ENCODE measurements around the gene ASRGL1. TPM values are rescaled to one million over a fixed set of nuclear protein-coding genes. Genes with fewer than 3 reads are reported as not detected.
"Not testable (repeated sequence)": the region's sequence is repeated elsewhere in the genome, so short reads cannot be mapped to it uniquely, and the experiment has no call there.

ASRGL1 gene
- 1 to 10 TPM; 7.7 to 8.2 TPM for total RNA-seq

DNA sequence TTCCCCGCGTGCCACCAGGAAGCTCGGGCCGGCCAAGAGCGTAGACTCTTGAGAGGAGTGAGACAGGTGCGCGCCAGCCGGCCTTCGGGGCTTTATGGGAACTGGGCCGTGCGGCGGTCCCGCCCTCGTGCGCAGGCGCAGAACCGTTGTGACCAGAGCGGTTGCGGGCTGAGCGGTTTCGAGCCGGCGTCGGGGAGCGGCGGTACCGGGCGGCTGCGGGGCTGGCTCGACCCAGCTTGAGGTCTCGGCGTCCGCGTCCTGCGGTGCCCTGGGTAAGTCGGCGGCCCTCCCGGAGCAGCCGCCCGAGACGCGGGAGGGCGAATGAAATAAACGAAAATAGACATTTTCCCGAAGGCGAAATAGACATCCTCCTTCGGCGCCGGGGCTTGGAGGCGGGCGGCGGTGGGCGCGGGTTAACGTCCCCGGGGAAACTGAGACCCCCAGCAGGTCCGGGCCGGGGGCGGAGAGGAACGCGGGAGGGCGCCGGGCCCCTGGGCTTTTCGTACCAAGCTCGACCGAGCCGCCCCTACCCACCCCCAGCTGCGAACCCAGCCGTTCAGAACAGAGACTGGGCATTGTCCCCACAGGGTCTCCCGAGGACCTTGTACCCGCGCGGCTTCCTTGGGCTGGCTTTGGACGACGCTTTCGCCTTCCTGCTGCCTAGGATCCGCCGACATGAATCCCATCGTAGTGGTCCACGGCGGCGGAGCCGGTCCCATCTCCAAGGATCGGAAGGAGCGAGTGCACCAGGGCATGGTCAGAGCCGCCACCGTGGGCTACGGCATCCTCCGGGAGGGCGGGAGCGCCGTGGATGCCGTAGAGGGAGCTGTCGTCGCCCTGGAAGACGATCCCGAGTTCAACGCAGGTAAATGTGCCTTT is at the start of gene ASRGL1:
Gene ASRGL1, plus strand, starts transcription at position 146 of the 879 bp plus-strand sequence. Its CDS starts 530 bp downstream, at position 676.
- Mint-ChIP-seq H3K27me3 (peaks cover 8% of the 10 kb centered on the region), H3K9me3 (no peaks in the 10 kb centered on the region), H3K4me1 (ENCODE audit: low read depth) (peaks cover 8% of the 10 kb centered on the region), H3K36me3 (no peaks in the 10 kb centered on the region), H3K4me3 (peak within 1 kb of the TSS; percentile 82), H3K27ac (no peak within 1 kb of the TSS)
- POLR2A ChIA-PET: interaction anchor here (1.2 kb wide), 1 partner anchor 12 kb away, joined by 3 read pairs; no protein-coding TSS in a partner anchor
- peak; percentile 81 for DNase-seq
- CTCF ChIA-PET: interaction anchor here (0.6 to 3.9 kb wide), 14 partner anchors 10 to 544 kb away, joined by 3 to 42 read pairs (median 4); partner anchors contain the start of gene EEF1G
- intact Hi-C loops (cut with micrococcal nuclease): no loop called here

- Mint-ChIP-seq H3K27ac (no peak overlapping the region), H3K9me3 (no peaks in the 10 kb centered on the region), H3K27me3 (peaks cover 8% of the 10 kb centered on the region), H3K4me1 (ENCODE audit: low read depth) (no peaks in the 10 kb centered on the region), H3K4me3 (no peak overlapping the region), H3K36me3 (no peaks in the 10 kb centered on the region)
- POLR2A ChIA-PET: interaction anchor here (0.6 kb wide), 1 partner anchor 56 kb away, joined by 3 read pairs; no protein-coding TSS in a partner anchor
- peak; percentile 51 for DNase-seq
- intact Hi-C loops (cut with micrococcal nuclease): no loop called here
- CTCF ChIA-PET: no interaction called here
Observed at GRCh38 chr11:62295504-62295903, 41.7 kb upstream of the ASRGL1 start.

DNA sequence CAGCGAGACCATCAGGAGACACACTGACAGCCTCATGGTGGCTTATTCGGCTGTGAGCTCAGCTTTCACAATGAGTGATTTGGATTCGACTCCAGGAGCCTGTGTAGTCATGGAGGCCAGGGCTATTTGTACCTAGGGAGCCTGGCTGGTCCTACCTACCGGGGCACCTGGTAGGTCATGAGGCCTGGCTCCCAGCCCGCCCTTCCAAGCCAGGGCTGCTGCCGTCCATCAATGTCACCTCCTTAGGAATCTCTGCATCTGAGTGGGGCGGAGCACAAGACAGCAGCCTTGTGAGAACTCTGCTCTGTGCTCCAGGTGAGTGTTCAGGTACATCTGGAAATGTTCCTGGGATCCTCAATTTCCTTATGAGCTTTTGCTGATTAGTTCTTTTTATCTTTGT is 38.3 kb upstream of the ASRGL1 start, which contains the start of gene SCGB1D4:
Gene SCGB1D4, minus strand, starts transcription at position 101 of the 400 bp plus-strand sequence. Its CDS starts 65 bp downstream, at position 36.
- Mint-ChIP-seq H3K9me3 (no peaks in the 10 kb centered on the region), H3K27me3 (peaks cover 22% of the 10 kb centered on the region), H3K36me3 (no peaks in the 10 kb centered on the region), H3K27ac (no peak within 1 kb of the TSS), H3K4me1 (ENCODE audit: low read depth) (no peaks in the 10 kb centered on the region), H3K4me3 (no peak within 1 kb of the TSS)
- ChIA-PET CTCF (no interaction called here), POLR2A (no interaction called here)
- DNase-seq: no peak
- intact Hi-C loops (cut with micrococcal nuclease): no loop called here

- Mint-ChIP-seq H3K4me3 (no peak overlapping the region), H3K36me3 (no peaks in the 10 kb centered on the region), H3K9me3 (peaks cover 3% of the 10 kb centered on the region), H3K27ac (no peak overlapping the region), H3K4me1 (ENCODE audit: low read depth) (peaks cover 2% of the 10 kb centered on the region), H3K27me3 (peaks cover 22% of the 10 kb centered on the region)
- DNase-seq: no peak
- CTCF ChIA-PET: interaction anchor here (0.6 to 0.9 kb wide), 2 partner anchors 16 to 73 kb away, joined by 3 to 4 read pairs; no protein-coding TSS in a partner anchor
- intact Hi-C loops (cut with micrococcal nuclease): no loop called here
- POLR2A ChIA-PET: interaction anchor here (1.0 kb wide), 1 partner anchor 40 kb away, joined by 3 read pairs; no protein-coding TSS in a partner anchor
Observed at GRCh38 chr11:62306227-62306626, 31.0 kb upstream of the ASRGL1 start.

- intact Hi-C loops (cut with micrococcal nuclease): no loop called here
- Mint-ChIP-seq H3K36me3 (no peaks in the 10 kb centered on the region), H3K9me3 (peaks cover 3% of the 10 kb centered on the region), H3K4me1 (ENCODE audit: low read depth) (peaks cover 13% of the 10 kb centered on the region), H3K4me3 (no peak overlapping the region), H3K27ac (no peak overlapping the region), H3K27me3 (peaks cover 17% of the 10 kb centered on the region)
- POLR2A ChIA-PET: no interaction called here
- CTCF ChIA-PET: no interaction called here
- no peak for DNase-seq
Observed at GRCh38 chr11:62307950-62308349, 29.3 kb upstream of the ASRGL1 start.

DNA sequence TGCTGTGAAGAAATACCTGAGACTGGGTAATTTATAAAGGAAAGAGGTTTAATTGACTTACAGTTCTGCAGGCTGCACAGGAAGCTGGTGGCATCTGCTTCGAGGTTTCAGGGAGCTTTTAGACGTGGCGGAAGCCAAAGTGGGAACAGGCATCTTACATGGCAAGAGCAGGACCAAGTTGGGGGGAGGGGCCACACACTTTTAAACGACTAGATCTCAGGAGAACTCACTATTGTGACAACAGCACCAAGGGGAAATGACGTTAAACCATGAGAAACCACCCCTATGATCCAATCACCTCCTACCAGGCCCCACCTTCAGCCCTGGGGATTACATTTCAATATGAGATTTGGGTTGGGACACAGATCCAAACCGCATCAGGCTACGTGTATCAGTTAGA is 27.3 kb upstream of the ASRGL1 start:
- intact Hi-C loops (cut with micrococcal nuclease): no loop called here
- no peak overlapping the region for H3K27ac Mint-ChIP-seq
- peaks cover 13% of the 10 kb centered on the region for H3K4me1 Mint-ChIP-seq (ENCODE audit: low read depth)
- H3K36me3 Mint-ChIP-seq: no peaks in the 10 kb centered on the region
- H3K27me3 Mint-ChIP-seq: peaks cover 17% of the 10 kb centered on the region
- ChIA-PET POLR2A (no interaction called here), CTCF (interaction anchor here (1.0 to 3.4 kb wide), 4 partner anchors 54 to 139 kb away, joined by 3 to 26 read pairs (median 4); no protein-coding TSS in a partner anchor)
- DNase-seq: no peak
- no peak overlapping the region for H3K4me3 Mint-ChIP-seq
- H3K9me3 Mint-ChIP-seq: peaks cover 3% of the 10 kb centered on the region

GRCh38 chr11:62315431-62315830 is 21.8 kb upstream of the ASRGL1 start:
- intact Hi-C loops (cut with micrococcal nuclease): no loop called here
- peaks cover 13% of the 10 kb centered on the region for H3K4me1 Mint-ChIP-seq (ENCODE audit: low read depth)

GRCh38 chr11:62322524-62322923 is 14.7 kb upstream of the ASRGL1 start:
- Mint-ChIP-seq H3K27me3 (peaks cover 1% of the 10 kb centered on the region), H3K36me3 (no peaks in the 10 kb centered on the region), H3K9me3 (no peaks in the 10 kb centered on the region), H3K4me1 (ENCODE audit: low read depth) (peaks cover 3% of the 10 kb centered on the region), H3K4me3 (no peak overlapping the region), H3K27ac (no peak overlapping the region)
- no peak for DNase-seq
- ChIA-PET CTCF (interaction anchor here (0.6 to 3.8 kb wide), 8 partner anchors 11 to 150 kb away, joined by 3 to 31 read pairs (median 8); partner anchors contain the start of gene ASRGL1), POLR2A (no interaction called here)
- intact Hi-C loops (cut with micrococcal nuclease): no loop called here

More at GRCh38 chr11:62315431-62315830, 21.8 kb upstream of the ASRGL1 start:
- Mint-ChIP-seq H3K9me3 (no peaks in the 10 kb centered on the region), H3K36me3 (no peaks in the 10 kb centered on the region), H3K27me3 (peaks cover 12% of the 10 kb centered on the region), H3K27ac (no peak overlapping the region), H3K4me3 (no peak overlapping the region)
- ChIA-PET CTCF (interaction anchor here (1.3 to 1.5 kb wide), 2 partner anchors 8 to 144 kb away, joined by 3 to 5 read pairs; no protein-coding TSS in a partner anchor), POLR2A (no interaction called here)
- no peak for DNase-seq

GRCh38 chr11:62324731-62325556 is 12.3 kb upstream of the ASRGL1 start:
- Mint-ChIP-seq H3K36me3 (no peaks in the 10 kb centered on the region), H3K9me3 (no peaks in the 10 kb centered on the region), H3K4me3 (no peak overlapping the region), H3K4me1 (ENCODE audit: low read depth) (peaks cover 3% of the 10 kb centered on the region), H3K27me3 (peaks cover 3% of the 10 kb centered on the region), H3K27ac (no peak overlapping the region)
- intact Hi-C loops (cut with micrococcal nuclease): loop anchor here (5.0 kb wide), 1 partner anchor 93 kb away; no protein-coding TSS in a partner anchor
- ChIA-PET POLR2A (no interaction called here), CTCF (interaction anchor here (0.6 to 3.8 kb wide), 8 partner anchors 12 to 373 kb away, joined by 3 to 31 read pairs (median 4); partner anchors contain the start of gene ASRGL1)
- peak; percentile 85 for DNase-seq

DNA sequence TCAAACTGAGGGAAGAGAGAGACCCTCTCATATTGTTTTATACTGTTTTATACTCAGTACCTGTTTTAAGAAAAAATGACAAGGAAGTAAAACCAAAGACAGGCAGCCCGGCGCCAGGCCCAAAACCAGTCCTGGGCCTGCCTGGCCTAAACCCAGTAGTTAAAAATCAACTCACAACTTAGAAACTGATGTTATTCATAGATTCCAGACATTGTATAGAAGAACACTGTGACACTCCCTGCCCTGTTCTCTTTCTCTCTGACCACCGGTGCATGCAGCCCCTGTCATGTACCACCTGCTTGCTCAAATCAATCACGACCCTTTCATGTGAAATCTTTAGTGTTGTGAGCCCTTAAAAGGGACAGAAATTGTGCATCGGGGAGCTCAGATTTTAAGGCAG is 11.5 kb upstream of the ASRGL1 start:
- CTCF ChIA-PET: interaction anchor here (0.6 to 1.4 kb wide), 6 partner anchors 12 to 372 kb away, joined by 3 to 6 read pairs (median 4); partner anchors contain the start of gene ASRGL1

GRCh38 chr11:62326719-62327118 is 10.5 kb upstream of the ASRGL1 start:
- H3K4me3 Mint-ChIP-seq; CTCF ChIA-PET; H3K27me3 Mint-ChIP-seq; POLR2A ChIA-PET; H3K27ac Mint-ChIP-seq; DNase-seq; H3K36me3 Mint-ChIP-seq; H3K9me3 Mint-ChIP-seq; H3K4me1 Mint-ChIP-seq (ENCODE audit: low read depth): not testable (repeated sequence)
- intact Hi-C loops (cut with micrococcal nuclease): loop anchor here (5.0 kb wide), 1 partner anchor 94 kb away; no protein-coding TSS in a partner anchor

More for the DNA sequence above, 11.5 kb upstream of the ASRGL1 start:
- H3K9me3 Mint-ChIP-seq; H3K27me3 Mint-ChIP-seq; H3K4me3 Mint-ChIP-seq; H3K36me3 Mint-ChIP-seq; H3K27ac Mint-ChIP-seq; H3K4me1 Mint-ChIP-seq (ENCODE audit: low read depth); DNase-seq: not testable (repeated sequence)
- POLR2A ChIA-PET: interaction anchor here (1.0 kb wide), 1 partner anchor 12 kb away, joined by 3 read pairs; the partner anchor contains the start of gene ASRGL1
- intact Hi-C loops (cut with micrococcal nuclease): loop anchor here (5.0 kb wide), 1 partner anchor 93 kb away; no protein-coding TSS in a partner anchor

Measured in activated CD4-positive, alpha-beta memory T cell treated with anti-CD3 and anti-CD28 coated beads for 36 hours (primary cell).